A204.1 (cell line): ENCODE data around the gene ARID5A.
"Not testable (repeated sequence)": the region's sequence is repeated elsewhere in the genome, so short reads cannot be mapped to it uniquely, and the experiment has no call there.

ENCODE experiments used
- FAIRE-seq: peaks from 2 replicates; lab custom pipeline; 2012; peaks lifted over from hg19 to GRCh38; lab: Jason Lieb, UNC

Gene ARID5A

GRCh38 chr2:96541398-96542152 is 5.0 kb downstream of the ARID5A start:
- no peak for FAIRE-seq

- FAIRE-seq = no peak
Measured at GRCh38 chr2:96542357-96542977, 5.9 kb downstream of the ARID5A start.

DNA sequence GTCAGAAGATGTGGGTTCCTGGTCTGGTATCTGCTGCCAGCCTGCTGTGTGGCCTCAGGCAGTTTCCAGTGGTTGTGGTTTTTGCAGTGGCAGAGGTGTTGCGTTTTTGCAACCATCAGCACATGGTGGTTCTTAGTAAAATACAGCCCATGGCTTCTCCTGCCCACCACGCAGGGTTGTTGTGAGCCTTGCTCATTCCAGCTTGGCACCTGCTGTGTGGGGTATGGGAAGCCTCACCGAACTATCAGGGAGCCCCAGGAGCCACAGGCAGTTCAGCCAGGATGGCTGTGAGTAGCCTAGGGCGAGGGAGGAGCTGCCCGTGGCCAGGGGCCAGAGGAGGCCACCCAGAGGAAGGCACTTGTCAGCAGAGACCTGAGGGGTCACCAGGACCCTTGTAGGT is 9.8 kb downstream of the ARID5A start:
- no peak for FAIRE-seq

DNA sequence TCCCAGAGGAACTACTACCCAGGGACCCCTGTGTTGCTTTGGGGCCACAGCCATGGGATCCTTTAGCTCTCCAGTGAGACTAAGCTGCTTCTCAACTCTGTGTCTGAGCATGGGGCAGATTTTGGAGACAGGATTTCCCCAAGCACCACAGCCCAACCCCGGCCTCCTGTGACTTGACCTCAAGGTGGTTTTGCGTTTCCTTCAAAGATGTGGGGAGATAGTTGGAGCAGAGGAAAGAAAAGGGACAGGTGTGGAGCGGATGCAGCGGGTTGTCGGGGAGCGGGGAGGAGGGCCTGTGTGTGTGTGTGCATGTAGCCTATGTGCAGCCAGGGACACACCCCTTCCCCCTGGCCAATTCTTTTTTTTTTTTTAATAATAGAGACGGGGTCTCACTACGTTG is 10.2 kb downstream of the ARID5A start:
- FAIRE-seq = no peak

GRCh38 chr2:96547203-96547641 is 10.7 kb downstream of the ARID5A start:
- no peak for FAIRE-seq

DNA sequence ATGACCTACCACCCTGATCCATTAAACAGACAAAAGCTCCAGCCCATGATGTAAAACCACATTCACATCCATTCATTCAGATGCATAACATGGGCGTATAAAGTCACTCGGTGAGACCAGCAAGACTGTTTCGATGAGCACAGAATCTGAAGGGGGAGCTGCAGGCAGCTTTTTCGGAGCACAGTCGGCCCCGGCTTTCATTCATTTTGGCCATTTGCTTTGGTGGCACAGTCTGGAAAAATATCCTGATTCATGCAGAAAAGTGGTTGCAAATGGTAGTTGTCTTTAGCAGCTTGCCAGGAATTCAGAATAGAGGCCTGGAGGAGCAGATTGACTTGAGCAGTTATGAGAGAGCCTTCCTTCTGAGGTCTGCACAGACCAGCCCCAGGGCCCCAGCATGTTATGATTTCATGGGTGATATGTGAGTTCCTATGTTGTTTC is 11.2 kb downstream of the ARID5A start:
- FAIRE-seq = no peak

DNA sequence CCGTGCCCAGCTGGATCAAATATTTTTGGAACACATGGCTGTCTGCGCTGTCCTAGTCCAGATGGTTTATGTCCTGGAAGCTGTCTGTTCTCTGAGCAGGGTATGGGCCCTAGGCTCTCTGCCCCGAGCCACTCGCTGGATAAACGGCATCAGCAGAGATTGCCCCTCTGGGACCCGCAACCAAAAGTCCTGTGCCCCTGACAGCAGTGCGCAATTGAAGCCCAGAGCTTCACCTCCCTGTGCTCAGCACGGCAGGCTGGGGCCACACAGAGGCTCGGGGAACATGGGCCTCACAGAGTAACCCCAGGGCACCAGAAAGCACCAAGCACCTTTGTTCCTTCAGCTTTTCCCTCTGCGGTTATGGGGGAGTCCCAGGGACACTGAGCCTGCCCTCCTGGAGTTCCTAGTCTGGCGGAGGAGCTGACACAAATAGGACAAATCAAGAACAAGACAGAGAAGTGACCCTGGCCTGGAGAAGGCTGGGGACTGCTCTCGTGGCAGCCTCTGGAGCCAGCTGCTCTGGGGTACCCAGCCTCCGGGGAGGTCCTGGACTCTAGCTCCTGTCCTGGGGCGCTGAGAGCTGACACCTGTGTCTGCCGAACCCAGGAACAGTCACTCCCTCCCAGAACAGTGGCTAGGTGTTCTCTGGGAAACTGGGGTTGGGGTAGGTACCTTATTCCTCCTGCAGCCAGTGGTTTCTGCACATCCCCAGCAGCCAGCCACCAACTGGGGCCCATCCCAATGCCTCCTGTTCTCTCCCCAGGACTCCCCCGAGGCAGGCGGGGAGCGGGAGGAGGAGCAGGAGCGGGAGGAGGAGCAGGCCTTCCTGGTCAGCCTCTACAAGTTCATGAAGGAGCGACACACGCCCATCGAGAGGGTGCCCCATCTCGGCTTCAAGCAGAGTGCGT is 12.3 kb downstream of the ARID5A start:
- no peak for FAIRE-seq

GRCh38 chr2:96549466-96549785 is 12.9 kb downstream of the ARID5A start:
- no peak for FAIRE-seq

GRCh38 chr2:96549967-96550786 is 13.6 kb downstream of the ARID5A start:
- FAIRE-seq = no peak

DNA sequence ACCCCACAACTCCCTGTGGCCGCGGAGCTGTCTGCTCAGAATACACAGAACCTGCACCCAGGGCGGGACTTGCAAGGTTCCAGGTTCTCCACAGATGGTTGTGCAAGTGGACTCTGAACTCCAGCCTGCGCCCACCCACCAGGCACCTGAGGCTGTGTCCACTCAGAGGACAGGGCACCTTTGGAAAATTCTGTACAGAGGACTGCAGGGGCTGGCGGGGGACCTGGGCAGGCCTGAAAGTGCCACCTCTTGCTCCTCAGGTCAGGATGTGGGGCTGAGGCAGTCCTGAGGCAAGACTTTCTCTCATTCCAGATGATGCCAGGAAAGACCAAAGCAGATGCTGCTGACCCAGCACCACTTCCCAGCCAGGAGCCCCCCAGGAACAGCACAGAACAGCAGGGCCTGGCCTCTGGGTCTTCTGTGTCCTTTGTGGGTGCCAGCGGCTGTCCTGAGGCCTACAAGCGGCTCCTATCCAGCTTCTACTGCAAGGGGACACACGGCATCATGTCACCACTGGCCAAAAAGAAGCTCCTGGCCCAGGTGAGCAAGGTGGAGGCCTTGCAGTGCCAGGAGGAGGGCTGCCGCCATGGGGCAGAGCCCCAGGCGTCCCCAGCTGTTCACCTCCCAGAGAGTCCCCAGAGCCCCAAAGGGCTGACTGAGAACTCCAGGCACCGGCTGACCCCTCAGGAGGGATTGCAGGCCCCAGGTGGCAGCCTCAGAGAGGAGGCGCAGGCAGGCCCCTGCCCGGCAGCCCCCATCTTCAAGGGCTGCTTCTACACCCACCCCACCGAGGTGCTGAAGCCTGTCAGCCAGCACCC is 14.4 kb downstream of the ARID5A start:
- FAIRE-seq = no peak

DNA sequence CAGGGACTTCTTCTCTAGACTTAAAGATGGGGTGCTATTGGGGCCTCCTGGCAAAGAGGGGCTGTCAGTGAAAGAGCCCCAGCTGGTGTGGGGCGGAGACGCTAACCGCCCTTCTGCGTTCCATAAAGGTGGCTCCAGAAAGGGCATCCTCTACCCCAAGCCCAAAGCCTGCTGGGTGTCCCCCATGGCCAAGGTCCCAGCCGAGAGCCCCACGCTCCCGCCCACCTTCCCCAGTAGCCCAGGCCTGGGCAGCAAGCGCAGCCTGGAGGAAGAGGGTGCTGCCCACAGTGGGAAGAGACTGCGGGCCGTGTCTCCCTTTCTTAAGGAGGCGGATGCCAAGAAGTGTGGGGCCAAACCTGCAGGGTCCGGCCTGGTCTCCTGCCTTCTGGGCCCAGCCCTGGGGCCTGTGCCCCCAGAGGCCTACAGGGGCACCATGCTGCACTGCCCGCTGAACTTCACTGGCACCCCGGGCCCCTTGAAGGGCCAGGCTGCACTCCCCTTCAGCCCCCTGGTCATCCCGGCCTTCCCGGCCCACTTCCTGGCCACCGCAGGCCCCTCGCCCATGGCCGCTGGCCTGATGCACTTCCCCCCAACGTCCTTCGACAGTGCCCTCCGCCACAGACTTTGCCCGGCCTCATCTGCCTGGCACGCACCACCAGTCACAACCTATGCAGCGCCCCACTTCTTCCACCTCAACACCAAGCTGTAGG is 15.2 kb downstream of the ARID5A start:
- no peak for FAIRE-seq

DNA sequence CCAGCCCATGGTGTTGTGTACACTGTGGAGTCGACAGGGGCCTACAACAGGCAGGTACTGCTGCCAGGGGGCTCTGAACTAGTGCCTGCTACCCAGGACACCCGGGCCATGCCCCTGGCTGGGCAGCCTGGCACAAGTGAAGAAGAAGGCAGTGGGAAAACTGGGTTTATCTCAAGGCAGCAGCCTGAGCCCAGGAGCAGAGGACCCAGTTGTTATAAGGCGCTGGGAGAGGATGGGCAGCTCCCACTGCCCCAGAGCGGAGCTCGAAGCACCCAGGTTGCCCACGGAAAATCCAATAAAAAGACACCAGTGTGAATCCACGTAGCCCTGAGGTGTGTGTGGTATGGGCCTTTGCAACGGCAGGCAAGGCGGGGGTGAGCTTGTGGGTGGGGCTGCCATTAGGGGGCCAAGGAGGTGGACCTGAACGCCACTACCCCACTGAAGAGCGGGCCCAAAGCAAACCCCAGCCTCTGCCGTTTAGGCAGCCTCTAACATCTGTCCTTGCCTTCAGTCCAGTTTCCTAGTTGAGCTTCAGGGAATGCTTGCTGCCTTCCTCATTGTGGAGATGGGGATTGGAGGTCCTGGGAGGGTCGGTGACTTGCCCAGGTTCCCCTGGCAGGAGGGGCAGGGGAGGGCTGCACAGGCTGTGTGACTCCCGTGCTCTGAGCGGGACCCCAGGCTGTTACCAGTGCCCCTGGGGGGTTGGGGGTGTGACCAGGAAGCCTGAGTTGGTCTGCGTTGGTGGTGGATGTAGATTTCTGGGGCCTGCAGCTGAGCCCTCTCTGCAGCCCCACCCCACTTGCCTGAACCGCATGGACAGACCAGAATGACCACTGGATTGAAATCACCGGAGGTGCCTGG is 16.0 kb downstream of the ARID5A start:
- FAIRE-seq = no peak

DNA sequence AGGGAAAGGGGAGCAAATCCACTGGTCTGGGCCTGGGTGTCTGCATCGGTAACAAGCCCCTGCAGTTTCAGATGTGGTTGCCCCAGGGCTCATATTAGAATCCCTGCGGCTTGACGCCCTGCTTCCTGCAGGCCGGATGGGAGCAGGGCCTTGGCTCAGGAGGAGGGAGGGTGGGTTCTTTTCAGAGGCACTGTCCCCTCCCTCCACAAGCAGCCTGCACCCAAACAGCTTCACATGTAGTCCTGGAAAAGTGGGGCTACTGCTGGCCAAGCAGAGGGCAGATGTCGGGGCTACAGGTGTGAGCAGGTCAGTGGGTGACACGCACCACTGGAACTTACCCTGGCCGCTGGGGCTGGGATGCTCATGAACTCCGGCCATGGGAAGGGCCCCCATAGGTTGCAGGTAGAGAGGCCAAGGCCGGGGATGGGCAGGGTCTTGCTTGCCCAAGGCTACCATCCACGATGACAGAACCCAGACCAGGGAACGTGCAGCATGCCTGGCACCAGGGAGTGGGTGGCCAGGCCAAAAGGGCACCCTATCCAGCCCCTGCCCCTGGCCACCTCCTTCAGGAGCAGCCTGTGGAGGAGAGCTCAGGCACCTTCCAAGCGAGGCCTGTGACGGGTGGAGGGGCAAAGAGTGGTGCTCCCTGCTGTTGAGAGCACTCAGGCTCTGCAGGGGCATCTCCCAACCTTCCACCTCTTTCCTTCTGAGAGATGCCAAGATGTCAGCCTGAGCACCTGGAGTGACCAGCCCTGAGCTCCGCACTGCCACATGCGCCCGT is 16.8 kb downstream of the ARID5A start:
- no peak for FAIRE-seq

- not testable (repeated sequence) for FAIRE-seq
Measured at GRCh38 chr2:96553957-96554292, 17.4 kb downstream of the ARID5A start.

GRCh38 chr2:96554293-96555145 is 18.0 kb downstream of the ARID5A start:
- no peak for FAIRE-seq

DNA sequence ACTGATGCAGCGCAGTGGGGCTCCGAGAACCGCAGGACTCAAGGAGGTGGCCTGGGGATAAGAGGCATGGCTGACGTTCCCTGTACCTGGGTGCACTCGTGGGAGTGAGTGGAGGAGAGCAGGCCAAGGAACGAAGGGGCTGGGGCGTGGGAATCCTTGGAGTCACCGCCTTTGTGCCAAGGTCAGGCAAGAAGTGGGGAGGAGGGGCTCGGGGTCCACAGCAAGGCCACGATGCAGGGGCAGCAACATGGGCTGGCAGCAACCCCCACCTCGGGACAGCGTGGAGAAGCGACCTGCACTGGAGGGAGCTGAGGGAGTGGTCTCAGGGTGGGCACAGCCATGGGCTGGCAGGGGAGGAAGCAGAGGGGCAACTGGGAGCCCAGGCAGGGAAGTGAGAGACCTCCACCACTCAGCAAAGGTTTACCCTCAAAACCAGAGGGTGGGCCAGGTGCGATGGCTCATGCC is 18.6 kb downstream of the ARID5A start:
- FAIRE-seq = no peak

GRCh38 chr2:96556441-96557330 is 20.1 kb downstream of the ARID5A start:
- no peak for FAIRE-seq
